SKM-1 (cell line): ENCODE data around the gene PTPN18.
A peak's percentile ranks its signal among the peaks of the same experiment; 100 is the strongest.
"Not testable (repeated sequence)": the region's sequence is repeated elsewhere in the genome, so short reads cannot be mapped to it uniquely, and the experiment has no call there.

Source experiments
- DNase-seq: peaks from one replicate; lab custom pipeline; 2025; ENCODE audit not compliant: unreplicated experiment; lab: John Stamatoyannopoulos, UW

The PTPN18 gene

DNA sequence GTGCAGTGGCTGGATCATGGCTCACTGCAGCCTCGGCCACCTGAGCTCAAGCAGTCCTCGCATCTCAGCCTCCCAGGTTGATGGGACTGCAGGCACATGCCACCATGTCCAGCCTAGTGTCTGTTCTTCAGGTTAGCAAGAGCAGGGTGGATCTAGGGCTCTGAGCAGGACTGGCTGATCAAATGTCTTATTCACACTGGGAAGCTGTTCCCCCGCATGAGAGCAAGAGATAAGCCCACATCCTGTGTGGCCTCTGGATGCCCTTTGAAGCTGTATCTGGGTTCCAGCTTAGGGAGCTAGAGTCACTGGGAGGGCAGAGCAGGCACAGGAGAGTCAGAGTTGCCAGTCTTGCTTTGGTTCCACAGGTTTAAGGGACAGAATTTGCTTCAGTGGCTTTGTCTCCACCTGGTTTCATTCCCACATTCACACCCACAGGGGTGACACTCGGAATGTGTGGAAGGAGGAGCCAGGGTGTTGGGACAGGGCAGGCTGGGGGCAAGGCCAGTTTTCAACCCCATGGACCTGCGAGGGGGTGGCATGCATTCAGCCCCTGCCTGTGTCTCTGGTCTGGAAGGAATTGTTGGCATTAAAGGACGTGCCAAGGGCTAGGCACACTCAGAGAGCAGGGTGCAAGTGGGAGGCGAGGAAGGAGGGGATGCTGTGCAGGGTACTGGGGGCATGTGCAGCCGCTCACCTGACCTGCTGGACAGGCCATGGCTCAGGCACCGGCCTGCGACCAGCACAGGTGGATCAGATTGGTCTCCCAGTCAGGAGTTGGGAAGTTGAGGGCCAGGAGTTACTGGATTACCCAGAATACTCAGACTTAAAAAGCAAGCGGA, 24.5 kb downstream of the PTPN18 start:
- DNase-seq = no peak

DNA sequence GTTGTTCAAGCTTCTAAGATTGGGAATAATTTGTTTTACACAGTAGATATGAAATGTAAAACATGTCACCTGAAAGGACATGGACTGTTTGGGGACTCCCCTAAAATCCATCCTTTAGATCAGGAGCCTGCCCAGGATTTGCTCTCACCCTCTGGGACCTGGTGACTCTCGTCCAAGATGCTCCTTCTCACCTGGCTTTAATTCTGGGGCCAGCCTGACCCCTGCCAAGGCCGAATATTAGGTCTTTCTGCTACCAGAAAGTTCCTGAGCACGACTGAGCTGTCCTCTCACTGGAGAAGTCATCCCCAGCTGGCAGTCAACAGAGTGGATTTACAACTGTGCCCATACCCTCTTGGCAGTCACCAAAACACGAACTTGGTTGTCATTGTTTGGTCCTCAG, 25.3 kb downstream of the PTPN18 start:
- DNase-seq = no peak

DNA sequence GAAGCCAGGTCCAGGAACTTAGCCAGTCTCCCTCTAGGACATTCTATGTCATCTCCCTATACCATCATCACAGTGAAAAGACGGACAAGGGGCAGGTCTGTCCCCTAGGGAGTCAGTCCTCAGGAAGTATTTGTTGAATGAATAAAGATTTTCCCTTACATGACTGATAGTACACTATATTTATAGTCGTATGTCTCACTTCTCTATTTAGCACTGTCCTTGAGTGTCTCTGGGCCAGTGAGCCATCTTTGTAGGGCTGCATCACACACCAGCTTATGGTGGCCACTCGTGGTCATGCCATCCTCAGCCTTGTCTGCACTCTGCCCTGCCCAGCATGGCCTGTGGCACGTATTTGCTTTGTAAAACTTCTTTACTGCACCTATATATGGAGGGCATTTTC, 25.8 kb downstream of the PTPN18 start:
- DNase-seq = no peak

DNA sequence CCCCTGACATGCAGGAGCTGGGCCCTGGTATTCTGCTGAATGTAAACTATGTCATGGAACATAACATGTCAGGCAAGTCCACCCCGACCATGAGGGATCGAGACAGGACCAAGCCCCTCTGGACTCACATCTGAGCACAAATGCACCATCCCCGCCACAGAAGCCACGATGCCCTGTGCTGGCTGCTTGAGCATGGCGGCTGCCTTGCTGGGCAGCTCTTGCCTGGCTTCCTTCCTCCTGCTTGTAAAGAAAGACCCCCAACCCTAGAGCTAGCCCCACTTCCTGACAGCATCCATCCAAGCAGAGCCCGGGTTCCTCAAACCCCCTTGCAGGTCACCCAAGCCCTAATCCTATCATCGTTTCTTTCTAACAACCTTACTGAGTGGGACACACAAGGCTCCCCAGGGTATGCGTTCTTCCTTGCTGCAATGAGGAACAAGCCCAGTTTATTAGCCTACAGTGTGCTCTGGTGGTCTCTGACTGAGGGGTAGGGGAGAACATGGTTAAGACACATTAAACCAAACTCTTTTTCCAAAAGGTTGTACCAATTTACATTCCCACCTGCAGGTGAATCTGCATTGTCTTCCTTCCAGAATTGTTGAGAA, 26.6 kb downstream of the PTPN18 start:
- DNase-seq = no peak

DNA sequence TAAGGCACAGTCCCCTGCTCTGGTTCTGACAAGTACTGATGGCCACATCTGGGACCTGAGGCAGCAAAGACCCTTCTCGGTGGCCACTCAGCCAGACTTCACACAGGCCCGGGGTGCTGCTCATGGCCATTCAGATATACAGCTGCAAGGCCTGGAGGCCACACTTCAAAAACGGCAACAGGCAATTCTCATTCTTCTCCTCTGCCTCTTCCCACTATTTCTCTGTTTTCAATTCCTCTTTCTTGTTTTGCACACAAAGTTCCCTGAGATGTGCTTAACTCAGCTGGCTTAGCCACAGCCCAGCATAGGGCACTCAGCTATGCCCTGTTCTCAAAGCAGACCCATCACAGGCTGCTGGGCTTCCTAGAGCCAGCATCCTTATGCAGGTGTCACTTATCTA, 29.9 kb downstream of the PTPN18 start:
- DNase-seq = no peak

DNA sequence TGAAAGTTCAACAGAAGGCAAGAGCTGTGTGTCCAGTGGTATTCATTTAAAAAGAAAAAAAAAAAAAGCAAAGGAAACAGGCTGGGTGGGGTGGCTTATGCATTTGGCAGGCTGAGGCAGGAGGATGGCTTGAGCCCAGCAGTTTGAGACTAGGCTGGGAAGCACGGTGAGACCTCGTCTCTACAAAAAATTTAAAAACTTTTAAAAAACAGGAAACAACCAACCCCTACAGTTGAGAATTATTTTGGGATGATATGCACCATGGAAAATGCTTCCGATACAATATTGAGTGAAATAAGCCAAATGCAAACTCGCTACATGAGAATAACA, 31.2 kb downstream of the PTPN18 start:
- DNase-seq = no peak

DNA sequence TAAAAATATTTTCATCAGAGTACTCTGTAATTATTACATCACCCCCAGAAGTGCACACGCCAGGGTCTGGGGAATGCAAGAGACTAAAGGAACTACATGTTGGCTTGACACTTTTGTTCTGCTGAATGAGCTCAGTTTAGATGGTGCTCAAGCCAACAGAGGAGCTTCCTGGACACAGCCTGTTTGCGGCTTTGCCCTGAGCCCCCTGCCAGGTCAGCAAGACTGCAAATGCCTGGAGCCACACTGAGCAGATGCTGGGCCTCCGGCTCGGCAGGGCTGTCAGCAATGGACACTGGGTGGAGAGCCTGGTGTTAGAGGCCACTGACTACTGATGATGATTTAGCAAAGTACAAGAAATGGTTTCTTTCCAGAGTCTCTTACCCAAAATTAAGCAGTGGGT, 31.9 kb downstream of the PTPN18 start:
- no peak for DNase-seq

DNA sequence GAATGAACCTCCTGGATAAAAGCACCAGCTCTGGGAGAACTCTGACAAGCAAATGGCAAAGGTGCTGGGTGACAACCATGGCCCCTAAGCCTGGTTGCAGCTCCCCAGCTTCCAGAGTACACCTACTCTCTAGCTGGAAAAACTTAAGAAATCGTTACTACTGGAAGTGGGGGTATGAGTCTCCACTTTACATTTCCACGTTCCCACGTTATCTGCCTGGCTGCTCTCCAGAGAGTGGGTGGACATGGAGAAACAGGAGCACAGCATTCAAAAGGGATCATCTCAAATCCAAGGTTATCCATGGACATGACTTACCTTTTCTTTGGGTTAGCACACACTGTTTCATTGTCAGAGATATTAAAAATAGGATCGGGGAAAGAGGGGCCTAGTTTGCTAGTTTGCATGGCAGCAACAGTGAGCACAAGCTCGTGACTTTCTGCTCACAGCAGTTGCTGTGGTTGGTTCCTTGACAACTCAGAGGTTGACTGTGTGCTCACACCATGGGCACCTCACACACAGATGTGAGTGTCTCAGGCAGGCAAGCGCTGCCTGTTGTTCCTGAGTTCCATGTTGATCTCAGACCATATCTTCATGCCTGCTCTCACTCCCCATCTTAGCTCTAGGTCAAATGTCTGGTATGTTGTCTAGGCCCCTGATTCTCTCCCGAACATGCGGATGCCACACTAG, 32.5 kb downstream of the PTPN18 start:
- no peak for DNase-seq

DNA sequence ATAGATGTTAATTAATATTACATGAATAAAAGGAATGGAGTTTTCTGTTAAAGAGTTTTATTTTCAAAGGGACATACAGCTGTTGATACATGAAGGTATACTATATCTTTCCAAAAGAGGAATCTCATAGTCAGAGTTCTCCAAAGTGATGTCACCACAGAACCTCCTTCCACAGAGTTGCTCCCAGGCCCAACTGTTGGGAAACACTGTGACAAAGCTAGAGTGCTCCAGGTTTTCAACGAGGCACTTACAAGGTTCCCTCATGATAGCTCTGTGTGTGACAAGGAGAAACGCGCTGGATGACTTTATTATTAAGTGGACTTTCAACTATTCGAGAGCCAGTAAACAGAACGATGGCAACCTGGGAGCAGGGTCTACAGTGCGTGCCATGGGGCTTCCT, 33.5 kb downstream of the PTPN18 start:
- no peak for DNase-seq

DNA sequence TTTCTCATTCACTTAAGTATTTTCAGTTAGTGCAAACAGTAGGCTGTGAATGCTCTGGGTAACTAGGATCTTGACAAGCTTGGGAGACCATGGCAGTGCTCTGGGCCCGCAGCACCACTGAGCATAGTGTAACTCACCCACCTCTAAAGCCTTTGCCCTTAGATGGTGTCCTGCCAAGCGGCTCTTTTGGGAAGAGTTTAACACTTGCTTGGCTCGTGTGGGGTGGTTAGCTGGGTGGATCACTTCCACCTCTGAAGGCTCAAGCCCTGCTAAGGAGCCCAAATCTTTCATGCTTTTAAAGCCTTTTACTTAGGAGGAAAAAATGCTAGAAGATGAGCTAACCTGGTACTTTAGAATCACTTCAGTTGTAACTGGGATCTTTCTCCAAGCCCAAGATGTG, 33.9 kb downstream of the PTPN18 start:
- DNase-seq = no peak

DNA sequence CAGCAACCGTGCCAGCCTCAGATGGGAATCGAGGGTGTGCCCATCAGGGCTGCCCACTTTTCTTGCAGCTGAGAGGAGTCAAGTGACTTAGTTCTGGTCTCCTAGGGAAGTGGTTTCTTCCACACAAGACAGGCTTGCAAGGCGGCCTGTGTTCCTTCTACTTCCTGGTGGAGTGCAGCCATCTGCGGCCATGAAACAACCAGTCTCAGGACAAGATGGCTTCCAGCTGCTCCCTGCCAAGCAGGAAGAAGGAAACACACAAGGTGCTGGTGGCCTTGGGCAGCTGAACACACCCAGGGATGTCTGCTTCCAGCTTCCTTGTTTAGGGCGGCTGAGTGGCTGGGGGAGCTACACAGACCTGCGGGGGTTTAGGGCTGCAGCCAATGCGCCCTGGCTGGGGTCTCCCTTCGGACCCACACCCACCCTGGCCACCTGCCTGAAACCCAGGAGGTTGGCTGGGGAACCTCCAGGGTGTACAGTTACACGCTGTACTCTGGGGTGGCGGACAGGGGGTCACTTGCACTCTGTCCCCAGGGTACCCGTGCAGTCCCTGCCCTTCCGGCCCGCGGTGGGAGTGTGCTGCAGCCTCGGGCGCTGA, 34.7 kb downstream of the PTPN18 start:
- DNase-seq = no peak

DNA sequence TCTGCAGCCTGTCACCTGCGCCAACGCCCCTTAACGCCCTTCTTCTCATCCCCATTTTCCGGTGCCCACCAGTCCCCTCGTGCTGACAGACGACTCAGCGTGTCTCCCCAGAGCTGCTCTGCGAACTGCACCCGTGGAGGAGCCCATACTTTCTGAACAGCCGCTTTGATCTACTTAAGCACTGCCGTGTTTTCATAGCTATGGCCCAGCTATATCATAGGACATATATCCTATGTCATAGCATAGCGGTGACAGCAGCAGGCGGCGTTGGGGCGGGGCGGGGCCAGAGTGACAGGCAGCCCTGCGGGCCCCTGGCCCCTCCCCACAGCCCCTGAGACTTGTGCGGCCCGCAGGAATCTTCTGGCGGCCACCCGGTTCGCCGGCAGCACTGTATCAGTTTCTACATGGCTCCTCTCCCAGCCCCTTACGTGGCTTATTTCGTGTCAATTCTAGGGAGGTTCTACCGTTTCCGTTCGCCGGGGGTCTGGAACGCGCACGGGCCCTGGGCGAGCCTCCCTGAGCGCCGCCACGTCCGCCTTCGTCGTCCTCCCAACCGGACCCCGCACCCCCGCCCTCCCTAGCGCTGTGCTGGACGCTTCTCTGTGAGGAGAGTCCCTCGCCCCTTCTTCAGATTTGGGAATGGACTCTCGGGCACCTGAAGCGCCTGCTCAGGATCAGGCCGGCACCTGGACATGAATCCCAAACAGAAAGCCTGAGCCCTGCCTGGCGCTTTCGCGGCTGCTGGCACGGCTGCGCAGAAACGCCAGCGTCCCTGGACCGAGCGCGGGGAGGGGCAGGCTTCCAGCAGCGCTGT, 35.4 kb downstream of the PTPN18 start:
- DNase-seq = peak; percentile 44

DNA sequence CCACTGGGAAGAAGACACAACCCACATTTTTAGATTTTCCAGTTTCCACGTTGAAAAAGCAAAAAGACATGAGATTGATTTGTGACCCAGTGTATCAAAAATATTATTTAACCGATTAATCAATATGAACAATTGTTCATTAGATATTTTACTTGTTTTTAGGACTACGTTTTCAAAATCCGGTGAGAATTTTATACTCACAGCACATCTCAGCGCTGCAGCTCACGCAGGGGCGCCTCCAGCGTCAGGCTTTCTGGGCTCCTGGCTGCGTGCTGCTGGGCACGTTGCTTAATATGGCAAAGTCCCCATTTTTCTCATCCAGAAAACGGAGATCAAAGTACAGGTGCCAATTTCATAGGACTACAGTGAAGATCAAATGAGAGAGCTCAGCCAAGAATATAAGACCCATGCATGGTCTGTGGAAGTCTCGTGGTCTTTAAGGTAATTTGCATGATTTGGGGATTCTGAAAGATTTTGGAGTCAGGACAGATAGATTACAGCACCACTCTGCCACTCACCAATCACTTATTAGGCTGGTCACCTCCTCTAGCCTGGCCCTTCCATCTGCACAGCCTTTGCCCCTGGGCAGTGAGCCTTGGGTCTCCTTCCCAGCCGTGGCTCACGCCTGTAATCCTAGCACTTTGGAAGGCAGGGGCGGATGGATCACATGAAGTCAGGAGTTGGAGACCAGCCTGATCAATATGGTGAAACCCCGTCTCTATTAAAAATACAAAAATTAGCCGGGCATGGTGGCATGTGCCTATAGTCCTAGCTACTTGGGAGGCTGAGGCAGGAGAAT, 36.2 kb downstream of the PTPN18 start:
- DNase-seq = no peak

DNA sequence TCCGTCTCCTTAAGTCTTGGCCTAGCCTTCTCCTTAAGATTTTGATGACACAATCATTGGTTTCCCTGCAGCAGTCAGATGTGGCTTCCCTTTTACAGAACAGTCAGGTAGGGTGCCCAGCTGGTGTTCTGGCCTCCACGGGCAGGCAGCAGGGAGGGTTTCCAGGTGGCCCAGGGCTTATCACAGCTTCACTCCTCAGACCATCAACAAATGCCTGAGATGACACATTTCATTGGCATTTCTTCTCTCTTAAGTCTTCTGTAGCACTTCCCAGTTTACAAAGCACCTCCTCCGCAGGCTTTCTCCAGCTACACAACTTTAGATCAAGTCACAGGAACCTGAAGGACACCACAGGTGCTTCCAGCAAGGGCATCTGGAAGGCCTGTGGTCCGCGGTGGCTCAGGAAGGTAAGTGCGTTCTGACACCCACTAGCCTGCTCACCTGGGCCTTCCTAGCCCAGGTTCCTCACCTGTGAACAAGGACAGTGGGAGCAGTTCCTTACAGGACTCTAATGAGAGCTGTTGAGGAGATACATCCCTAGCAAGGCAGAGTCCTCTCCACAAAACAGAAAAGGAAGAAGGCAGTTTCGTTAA, 37.6 kb downstream of the PTPN18 start:
- DNase-seq = no peak

DNA sequence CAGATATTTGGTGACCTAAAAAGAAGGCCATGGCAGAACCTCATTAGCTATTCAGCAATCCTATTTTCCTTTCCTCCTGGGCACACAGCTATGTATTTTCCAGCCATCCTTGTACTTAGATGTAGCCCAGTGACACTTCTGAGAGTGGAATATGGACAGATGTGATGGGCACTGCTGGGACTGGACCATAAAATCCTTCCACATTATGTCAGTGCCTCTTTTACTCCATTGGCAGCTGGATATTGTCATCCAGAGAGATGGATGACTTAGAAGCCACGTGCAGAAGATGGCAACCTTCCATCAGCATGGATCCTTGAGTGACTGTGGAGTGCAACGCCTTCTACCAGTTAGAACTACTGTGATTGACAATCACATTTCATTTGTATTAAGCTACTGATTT, 50.4 kb downstream of the PTPN18 start:
- DNase-seq = not testable (repeated sequence)

DNA sequence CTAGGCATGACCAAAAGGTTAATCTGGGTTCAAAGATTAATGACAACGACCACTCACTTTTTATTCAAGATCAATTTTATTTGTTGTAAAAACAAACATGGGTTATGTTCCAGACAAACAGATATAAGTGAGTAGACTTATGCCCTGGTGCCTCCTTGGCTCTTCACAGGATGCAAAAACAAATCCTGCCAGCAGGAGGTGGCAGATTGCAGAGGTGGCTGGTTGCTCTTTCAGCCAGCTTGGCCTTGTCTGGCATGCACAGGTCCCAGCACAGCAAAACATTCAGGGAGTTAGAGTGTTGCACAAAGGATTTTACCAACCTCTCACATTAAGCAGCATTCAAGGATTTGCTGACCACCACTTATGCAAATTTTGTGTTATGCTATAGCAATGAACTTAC, 60.8 kb downstream of the PTPN18 start:
- DNase-seq = not testable (repeated sequence)

DNA sequence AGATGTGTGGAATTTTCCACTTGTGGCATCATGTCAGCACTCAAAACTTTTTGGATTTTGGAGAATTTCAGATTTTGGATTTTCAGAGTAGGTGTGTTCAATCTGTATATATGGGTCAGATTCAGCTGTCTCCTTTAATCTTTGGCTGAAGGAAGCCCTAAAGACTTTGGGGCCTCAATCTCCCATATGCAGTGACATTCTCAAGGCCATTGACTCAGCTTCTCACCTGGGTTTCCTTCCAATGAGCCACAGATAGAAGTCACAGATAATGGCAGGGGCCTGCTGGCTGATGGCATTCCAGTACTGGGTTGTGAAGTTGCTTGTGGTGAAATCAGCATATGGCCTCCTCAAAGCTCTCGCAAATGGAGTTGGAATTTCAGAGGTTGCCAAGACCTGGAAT, 63.0 kb downstream of the PTPN18 start:
- DNase-seq = not testable (repeated sequence)
